Cardiac fibroblast (primary cell): ENCODE data around the gene HDAC10.
A peak's percentile ranks its signal among the peaks of the same experiment; 100 is the strongest.
"Not testable (repeated sequence)": the region's sequence is repeated elsewhere in the genome, so short reads cannot be mapped to it uniquely, and the experiment has no call there.

Experiments used
- DNase-seq, 2 donors: peaks; one replicate each; pipeline versions ENCODE4 v3.0.0 to v3.0.0-alpha.2; 2010; ENCODE audit warnings: low read depth in 2 of 2
- H3K4me3 ChIP-seq, 2 donors: replicated peaks in 1 of 2; 1 replicate in 1 of 2; 2 replicates in 1 of 2; pipeline ENCODE4 v1.5.1; 2011; ENCODE audit warnings: low read depth in 2 of 2, low read length in 2 of 2, mild to moderate bottlenecking in 2 of 2, moderate library complexity in 1 of 2
- TF ChIP-seq, protein P1 (sequence below): IDR thresholded peaks from one replicate; pipeline ENCODE4 v1.5.1; 2011; ENCODE audit warnings: low read depth, mild to moderate bottlenecking, low read length, inconsistent platforms

Gene HDAC10

DNA sequence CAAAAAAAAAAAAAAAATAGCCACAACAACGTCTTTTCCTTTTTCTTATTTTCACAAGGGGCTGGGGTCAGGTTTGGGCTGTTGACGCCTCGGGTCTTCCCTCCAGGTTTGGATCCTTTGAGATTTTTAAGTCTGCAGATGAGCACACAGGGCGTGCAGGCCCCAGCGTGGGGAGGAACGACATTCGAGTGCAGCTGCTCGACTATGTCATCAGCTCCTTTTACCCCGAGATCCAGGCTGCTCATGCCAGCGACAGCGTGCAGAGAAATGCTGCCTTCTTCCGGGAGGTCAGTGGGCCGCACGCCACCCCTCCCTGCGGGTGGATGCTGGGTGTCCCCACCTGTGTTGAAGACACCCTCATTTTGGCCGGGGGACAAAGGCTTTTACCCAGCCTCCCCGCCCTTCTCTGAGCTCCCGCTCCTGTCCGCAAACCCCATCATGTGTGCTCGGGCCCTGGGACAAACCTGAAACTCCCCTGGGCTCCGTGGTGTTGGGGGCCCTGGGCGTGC, 42.6 kb downstream of the HDAC10 start:
- DNase-seq = no peak
- no peak overlapping the region for H3K4me3 ChIP-seq
- TF ChIP-seq, protein P1, sequence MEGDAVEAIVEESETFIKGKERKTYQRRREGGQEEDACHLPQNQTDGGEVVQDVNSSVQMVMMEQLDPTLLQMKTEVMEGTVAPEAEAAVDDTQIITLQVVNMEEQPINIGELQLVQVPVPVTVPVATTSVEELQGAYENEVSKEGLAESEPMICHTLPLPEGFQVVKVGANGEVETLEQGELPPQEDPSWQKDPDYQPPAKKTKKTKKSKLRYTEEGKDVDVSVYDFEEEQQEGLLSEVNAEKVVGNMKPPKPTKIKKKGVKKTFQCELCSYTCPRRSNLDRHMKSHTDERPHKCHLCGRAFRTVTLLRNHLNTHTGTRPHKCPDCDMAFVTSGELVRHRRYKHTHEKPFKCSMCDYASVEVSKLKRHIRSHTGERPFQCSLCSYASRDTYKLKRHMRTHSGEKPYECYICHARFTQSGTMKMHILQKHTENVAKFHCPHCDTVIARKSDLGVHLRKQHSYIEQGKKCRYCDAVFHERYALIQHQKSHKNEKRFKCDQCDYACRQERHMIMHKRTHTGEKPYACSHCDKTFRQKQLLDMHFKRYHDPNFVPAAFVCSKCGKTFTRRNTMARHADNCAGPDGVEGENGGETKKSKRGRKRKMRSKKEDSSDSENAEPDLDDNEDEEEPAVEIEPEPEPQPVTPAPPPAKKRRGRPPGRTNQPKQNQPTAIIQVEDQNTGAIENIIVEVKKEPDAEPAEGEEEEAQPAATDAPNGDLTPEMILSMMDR = no peak

DNA sequence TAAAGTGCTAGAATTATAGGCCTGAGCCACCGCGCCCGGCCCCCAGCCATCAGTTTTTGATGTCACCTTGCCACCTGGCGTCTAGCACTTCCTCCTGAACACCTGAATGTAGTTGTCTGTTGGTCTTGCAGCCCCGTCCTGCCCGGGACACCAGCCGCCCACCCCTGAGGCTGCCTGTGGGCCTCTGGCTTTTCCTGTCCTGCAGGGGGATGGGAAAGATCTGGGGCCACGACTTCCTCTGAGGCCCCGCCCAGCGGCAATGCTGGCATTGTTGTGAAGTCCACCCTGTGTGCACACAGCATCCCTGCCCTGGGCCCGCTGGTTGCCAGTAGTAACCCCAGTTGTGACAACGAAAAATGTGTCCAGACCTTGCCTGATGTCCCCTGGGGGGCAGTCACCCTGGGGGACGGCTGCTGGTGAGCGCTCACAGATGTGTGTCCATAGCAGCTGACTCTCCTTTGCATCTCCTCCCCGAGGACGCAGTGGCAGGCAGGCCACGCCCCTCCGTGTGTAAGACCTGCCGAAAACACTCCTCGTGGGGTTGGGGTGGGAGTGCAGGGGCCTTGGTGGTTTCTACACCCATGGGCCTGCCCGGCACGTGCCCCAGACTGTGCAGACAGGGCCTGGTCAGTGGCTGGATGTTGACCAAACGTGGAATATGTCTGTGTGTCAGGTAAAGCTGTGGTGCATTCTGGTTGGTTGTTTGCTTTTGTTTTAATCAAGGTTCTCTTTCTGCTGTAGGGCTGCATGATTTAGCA, 43.5 kb downstream of the HDAC10 start:
- no peak overlapping the region for H3K4me3 ChIP-seq
- TF ChIP-seq, protein P1 = no peak
- DNase-seq = no peak

DNA sequence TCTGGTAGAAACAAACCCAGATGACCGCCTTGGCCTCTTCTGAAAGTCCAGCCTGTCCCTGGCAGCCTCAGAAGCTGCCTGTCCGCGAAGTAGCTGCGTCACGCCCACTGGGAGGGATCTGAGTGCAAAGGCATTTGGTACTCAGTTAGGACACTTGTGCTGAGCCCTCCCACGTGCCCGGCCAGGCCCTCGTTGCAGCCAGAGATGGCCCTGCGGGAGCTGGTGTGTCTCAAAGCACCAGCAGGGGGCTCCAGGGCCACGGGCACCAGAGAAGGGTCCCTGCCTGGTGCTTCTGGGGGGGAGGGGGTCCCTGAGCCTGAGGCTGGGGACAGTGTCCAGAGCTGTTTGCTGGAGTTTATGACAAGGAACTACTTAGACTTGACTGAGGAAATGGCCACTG, 44.5 kb downstream of the HDAC10 start:
- DNase-seq = peak; percentile 35 to 55
- TF ChIP-seq, protein P1 = peak; percentile 57
- no peak overlapping the region for H3K4me3 ChIP-seq

DNA sequence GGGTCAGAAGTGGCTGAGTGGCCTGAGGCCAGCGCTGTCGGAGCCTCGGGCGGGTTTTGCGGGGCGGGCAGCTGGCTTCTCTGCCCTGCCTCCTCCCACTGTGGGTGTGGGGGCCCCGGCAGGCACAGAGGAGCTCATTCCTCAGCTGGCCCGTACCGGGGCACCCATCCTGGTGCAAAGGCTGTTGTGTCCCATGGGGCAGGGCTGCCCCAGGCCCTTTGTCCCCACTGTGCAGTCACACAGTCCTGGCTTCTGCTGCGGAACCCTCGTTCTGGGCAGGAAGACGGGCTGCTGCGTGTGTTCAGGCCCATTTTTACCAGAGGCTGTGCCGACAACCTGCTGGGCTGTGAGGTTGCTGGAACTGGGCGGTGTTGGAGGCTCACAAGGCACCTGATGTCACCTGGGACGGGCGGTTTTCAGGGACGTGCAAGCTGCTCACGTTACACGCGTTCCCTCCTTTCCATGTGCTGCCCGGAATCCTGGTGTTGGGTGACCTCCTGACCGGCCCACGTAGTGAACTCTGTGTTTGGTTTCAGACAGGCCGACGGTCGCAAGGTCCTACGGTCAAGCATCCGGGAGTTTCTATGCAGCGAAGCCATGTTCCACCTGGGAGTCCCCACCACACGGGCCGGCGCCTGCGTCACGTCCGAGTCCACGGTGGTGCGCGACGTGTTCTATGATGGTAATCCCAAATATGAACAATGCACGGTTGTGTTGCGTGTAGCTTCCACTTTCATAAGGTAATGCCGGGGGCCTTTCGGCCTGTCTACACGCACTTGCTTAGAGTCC, 45.1 kb downstream of the HDAC10 start:
- DNase-seq = no peak
- H3K4me3 ChIP-seq = no peak overlapping the region
- TF ChIP-seq, protein P1 = no peak

DNA sequence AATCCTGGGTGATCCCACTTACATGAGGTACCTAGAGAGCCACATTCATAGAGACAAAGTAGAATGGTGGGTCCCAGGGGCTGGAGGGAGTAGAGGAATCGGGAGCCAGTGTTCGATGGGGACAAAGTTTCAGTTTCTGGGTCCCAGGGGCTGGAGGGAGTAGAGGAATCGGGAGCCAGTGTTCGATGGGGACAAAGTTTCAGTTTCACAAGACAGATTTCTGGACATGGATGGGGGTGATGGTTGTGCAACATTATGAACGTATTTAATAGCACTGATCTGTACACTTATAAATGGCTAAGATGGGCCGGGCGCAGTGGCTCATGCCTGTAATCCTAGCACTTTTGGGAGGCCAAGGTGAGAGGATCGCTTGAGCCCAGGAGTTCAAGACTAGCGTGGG, 46.1 kb downstream of the HDAC10 start:
- not testable (repeated sequence) for DNase-seq, H3K4me3 ChIP-seq

DNA sequence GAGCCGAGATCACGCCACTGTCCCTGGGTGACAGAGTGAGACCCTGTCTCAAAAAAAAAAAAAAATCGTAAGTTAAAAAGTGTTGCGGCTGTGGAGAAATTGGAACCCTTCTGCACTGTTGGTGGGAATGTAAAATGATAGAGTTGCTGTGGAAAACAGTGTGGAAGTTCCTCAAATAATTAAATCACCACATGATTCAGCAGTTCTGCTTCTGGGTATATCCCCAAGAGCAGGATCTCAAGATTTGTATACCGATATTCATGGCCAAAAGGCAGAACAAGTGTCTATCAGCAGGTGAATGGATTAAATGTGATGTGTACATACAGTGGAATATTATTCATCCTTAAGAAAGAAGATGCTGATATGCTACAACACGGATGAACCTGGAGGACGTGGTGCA, 46.5 kb downstream of the HDAC10 start:
- TF ChIP-seq, protein P1 = no peak
- DNase-seq = no peak
- H3K4me3 ChIP-seq = no peak overlapping the region

DNA sequence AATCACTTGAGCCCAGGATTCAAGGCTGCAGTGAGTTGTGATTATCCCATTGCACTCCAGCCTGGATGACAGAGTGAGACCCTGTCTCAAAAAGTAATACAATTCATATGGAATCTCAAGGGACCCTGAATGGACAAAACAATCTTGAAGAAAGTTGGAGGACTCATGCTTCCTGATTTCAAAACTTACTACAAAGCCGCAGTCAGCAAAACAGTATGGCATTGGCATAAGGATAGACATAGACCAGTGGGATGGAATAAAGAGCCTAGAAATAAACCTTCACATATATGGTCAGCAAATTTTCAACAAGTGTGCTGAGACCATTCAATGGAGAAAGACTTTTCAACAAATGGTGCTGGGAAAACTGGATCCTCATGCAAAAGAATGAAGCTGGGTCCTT, 47.8 kb downstream of the HDAC10 start:
- no peak overlapping the region for H3K4me3 ChIP-seq
- no peak for DNase-seq
- TF ChIP-seq, protein P1 = no peak
